ENCODE measurements around the gene CTXND1. TPM values are rescaled to one million over a fixed set of nuclear protein-coding genes. Genes with fewer than 3 reads are reported as not detected.

CTXND1 gene
- total RNA-seq, 2 donors from 2014 or later: not detected

- no peaks in the 10 kb centered on the region for H3K9me3 ChIP-seq (ENCODE audit: control insufficient read depth, low read length, poor library complexity, severe bottlenecking)
- Mint-ChIP-seq H3K4me3 (no peak overlapping the region), H3K36me3 (ENCODE audit: low read depth) (peaks cover 3% of the 10 kb centered on the region), H3K4me1 (no peaks in the 10 kb centered on the region), H3K27ac (no peak overlapping the region), H3K27me3 (peaks cover 24% of the 10 kb centered on the region)
- ATAC-seq (no peak), DNase-seq (no peak)
Measured at GRCh38 chr15:80194914-80195313, 57.1 kb downstream of the CTXND1 start.

GRCh38 chr15:80194186-80194585, 57.8 kb downstream of the CTXND1 start:
- H3K27me3 Mint-ChIP-seq: peaks cover 17% of the 10 kb centered on the region
- no peak for DNase-seq
- no peaks in the 10 kb centered on the region for H3K36me3 Mint-ChIP-seq (ENCODE audit: low read depth)
- no peaks in the 10 kb centered on the region for H3K9me3 ChIP-seq (ENCODE audit: control insufficient read depth, low read length, poor library complexity, severe bottlenecking)
- ATAC-seq: no peak
- H3K4me1 Mint-ChIP-seq: no peaks in the 10 kb centered on the region
- H3K27ac Mint-ChIP-seq: no peak overlapping the region
- H3K4me3 Mint-ChIP-seq: no peak overlapping the region

DNA sequence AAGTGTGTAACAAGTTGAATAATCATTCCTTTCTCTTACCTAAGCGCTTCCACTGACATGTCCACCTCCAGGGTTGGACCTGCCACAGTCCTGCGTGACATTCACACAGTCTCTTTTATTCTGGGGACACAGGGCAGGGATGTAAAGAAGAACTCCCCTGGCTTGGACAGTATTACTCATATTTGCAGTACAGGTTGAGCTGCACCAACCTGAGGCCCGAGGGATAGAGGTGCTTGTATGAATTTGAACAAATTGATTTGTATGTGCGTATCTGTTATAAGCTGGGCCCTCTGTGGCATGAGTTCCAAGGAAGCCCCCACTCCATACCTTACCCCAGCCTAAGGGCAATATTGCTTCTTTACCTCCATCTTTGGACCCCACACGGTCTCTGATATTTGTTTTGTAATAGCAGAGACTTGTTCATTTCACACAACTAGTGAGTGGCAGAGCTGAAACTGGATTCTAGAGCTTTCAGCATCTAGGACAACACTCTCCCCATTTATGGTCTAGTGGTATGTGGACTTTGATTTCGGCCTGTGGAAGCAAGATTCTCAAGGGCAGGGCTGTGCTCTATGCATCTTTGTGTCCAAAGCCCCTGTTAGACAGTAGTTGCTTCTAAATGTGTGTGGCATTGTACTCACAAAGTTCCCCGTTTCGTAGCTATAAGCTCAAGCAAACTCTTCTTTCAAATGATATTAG, 60.0 kb downstream of the CTXND1 start:
- no peak overlapping the region for H3K4me3 Mint-ChIP-seq
- H3K27ac Mint-ChIP-seq: no peak overlapping the region
- DNase-seq (no peak), ATAC-seq (no peak)
- peaks cover 7% of the 10 kb centered on the region for H3K36me3 Mint-ChIP-seq (ENCODE audit: low read depth)
- H3K9me3 ChIP-seq (ENCODE audit: control insufficient read depth, low read length, poor library complexity, severe bottlenecking): no peaks in the 10 kb centered on the region
- H3K4me1 Mint-ChIP-seq: no peaks in the 10 kb centered on the region
- peaks cover 4% of the 10 kb centered on the region for H3K27me3 Mint-ChIP-seq

DNA sequence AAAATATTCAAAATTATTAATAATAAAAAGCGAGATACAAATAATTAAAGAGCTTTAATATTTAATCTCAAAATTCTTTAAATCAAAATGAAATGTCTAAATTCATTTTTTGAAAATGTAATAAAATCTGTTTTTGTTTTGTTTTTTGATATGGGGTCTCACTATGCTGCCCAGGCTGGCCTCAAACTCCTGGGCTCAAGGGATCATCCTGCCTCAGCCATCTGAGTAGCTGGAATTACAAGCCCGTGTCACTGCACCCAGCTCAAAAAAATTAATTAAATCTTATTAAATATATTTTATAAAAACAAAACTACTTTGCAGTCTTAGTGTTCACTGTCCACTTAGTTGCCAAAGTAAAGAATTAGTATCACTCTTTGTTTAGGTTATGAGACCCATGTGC, 60.8 kb downstream of the CTXND1 start:
- DNase-seq (no peak), ATAC-seq (no peak)
- H3K27ac Mint-ChIP-seq: no peak overlapping the region
- peaks cover 4% of the 10 kb centered on the region for H3K27me3 Mint-ChIP-seq
- H3K4me1 Mint-ChIP-seq: no peaks in the 10 kb centered on the region
- H3K4me3 Mint-ChIP-seq: no peak overlapping the region
- no peaks in the 10 kb centered on the region for H3K9me3 ChIP-seq (ENCODE audit: control insufficient read depth, low read length, poor library complexity, severe bottlenecking)
- H3K36me3 Mint-ChIP-seq (ENCODE audit: low read depth): peaks cover 7% of the 10 kb centered on the region

- H3K4me1 Mint-ChIP-seq: peaks cover 2% of the 10 kb centered on the region
- no peak overlapping the region for H3K27ac Mint-ChIP-seq
Measured at GRCh38 chr15:80188251-80188650, 63.8 kb downstream of the CTXND1 start.

DNA sequence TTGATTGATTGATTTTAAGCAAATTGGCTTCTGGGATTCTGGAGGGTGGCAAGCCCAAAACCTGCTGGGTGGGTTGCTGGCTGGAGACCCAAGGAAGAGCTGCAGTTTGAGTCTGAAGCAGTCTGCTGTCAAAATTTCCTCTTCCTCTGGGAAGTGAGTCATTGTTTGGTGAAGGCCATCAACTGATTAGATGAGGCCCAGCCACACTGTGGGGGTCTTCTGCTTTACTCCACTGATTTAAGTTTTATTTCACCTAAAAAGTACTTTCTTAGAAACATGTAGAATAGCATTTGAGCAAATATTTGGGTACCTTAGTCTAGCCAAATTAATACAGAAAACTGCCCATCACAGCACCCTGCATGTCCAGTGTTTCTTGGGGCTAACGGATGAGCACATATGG, 65.4 kb downstream of the CTXND1 start:
- DNase-seq (no peak), ATAC-seq (no peak)
- no peak overlapping the region for H3K4me3 Mint-ChIP-seq
- H3K9me3 ChIP-seq (ENCODE audit: control insufficient read depth, low read length, poor library complexity, severe bottlenecking): no peaks in the 10 kb centered on the region
- H3K4me1 Mint-ChIP-seq: peaks cover 8% of the 10 kb centered on the region
- H3K27ac Mint-ChIP-seq: no peak overlapping the region
- no peaks in the 10 kb centered on the region for H3K27me3 Mint-ChIP-seq
- peaks cover 10% of the 10 kb centered on the region for H3K36me3 Mint-ChIP-seq (ENCODE audit: low read depth)

More at GRCh38 chr15:80188251-80188650, 63.8 kb downstream of the CTXND1 start:
- Mint-ChIP-seq H3K4me3 (no peak overlapping the region), H3K27me3 (peaks cover 4% of the 10 kb centered on the region), H3K36me3 (ENCODE audit: low read depth) (peaks cover 7% of the 10 kb centered on the region)
- no peak for DNase-seq
- H3K9me3 ChIP-seq (ENCODE audit: control insufficient read depth, low read length, poor library complexity, severe bottlenecking): no peaks in the 10 kb centered on the region
- no peak for ATAC-seq

DNA sequence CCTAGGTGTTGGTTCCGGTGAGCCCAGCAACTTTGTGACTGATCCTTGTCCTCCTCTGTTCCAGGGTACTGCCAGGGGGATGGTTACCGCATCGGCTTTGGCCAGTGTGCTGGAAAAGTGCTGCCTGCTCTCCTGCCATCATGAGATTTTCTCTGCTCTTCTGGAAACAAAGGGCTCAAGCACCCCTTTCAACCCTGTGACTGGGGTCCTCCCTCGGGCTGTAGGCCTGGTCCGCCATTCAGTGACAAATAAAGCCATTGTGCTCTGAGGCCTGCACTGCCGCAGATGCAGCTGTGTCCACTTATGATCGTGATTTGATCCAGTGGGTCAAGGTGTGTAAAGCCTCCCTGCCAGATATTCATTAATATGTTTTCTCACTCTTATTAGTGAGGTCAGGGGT, 65.9 kb downstream of the CTXND1 start:
- DNase-seq (no peak), ATAC-seq (no peak)
- Mint-ChIP-seq H3K27ac (no peak overlapping the region), H3K4me3 (no peak overlapping the region), H3K4me1 (peaks cover 8% of the 10 kb centered on the region), H3K36me3 (ENCODE audit: low read depth) (peaks cover 10% of the 10 kb centered on the region), H3K27me3 (no peaks in the 10 kb centered on the region)
- no peaks in the 10 kb centered on the region for H3K9me3 ChIP-seq (ENCODE audit: control insufficient read depth, low read length, poor library complexity, severe bottlenecking)

GRCh38 chr15:80185152-80185551, 66.9 kb downstream of the CTXND1 start:
- H3K27me3 Mint-ChIP-seq: no peaks in the 10 kb centered on the region
- no peak for DNase-seq

GRCh38 chr15:80184554-80184953, 67.5 kb downstream of the CTXND1 start:
- no peak for DNase-seq
- no peak for ATAC-seq
- no peaks in the 10 kb centered on the region for H3K27me3 Mint-ChIP-seq
- no peak overlapping the region for H3K27ac Mint-ChIP-seq
- H3K4me1 Mint-ChIP-seq: peaks cover 10% of the 10 kb centered on the region
- H3K9me3 ChIP-seq (ENCODE audit: control insufficient read depth, low read length, poor library complexity, severe bottlenecking): no peaks in the 10 kb centered on the region
- peaks cover 12% of the 10 kb centered on the region for H3K36me3 Mint-ChIP-seq (ENCODE audit: low read depth)
- no peak overlapping the region for H3K4me3 Mint-ChIP-seq

More at GRCh38 chr15:80185152-80185551, 66.9 kb downstream of the CTXND1 start:
- peaks cover 10% of the 10 kb centered on the region for H3K36me3 Mint-ChIP-seq (ENCODE audit: low read depth)
- no peak overlapping the region for H3K27ac Mint-ChIP-seq
- H3K4me3 Mint-ChIP-seq: no peak overlapping the region
- H3K4me1 Mint-ChIP-seq: peaks cover 8% of the 10 kb centered on the region
- H3K9me3 ChIP-seq (ENCODE audit: control insufficient read depth, low read length, poor library complexity, severe bottlenecking): no peaks in the 10 kb centered on the region
- ATAC-seq: no peak

GRCh38 chr15:80183886-80184285, 68.1 kb downstream of the CTXND1 start:
- DNase-seq (no peak), ATAC-seq (no peak)
- no peaks in the 10 kb centered on the region for H3K27me3 Mint-ChIP-seq
- H3K27ac Mint-ChIP-seq: no peak overlapping the region
- H3K36me3 Mint-ChIP-seq (ENCODE audit: low read depth): peaks cover 12% of the 10 kb centered on the region
- peaks cover 12% of the 10 kb centered on the region for H3K4me1 Mint-ChIP-seq
- H3K4me3 Mint-ChIP-seq: no peak overlapping the region
- no peaks in the 10 kb centered on the region for H3K9me3 ChIP-seq (ENCODE audit: control insufficient read depth, low read length, poor library complexity, severe bottlenecking)

- Mint-ChIP-seq H3K4me3 (no peak overlapping the region), H3K27me3 (no peaks in the 10 kb centered on the region), H3K36me3 (ENCODE audit: low read depth) (peaks cover 10% of the 10 kb centered on the region), H3K27ac (no peak overlapping the region), H3K4me1 (peaks cover 12% of the 10 kb centered on the region)
- no peaks in the 10 kb centered on the region for H3K9me3 ChIP-seq (ENCODE audit: control insufficient read depth, low read length, poor library complexity, severe bottlenecking)
- DNase-seq: no peak
- no peak for ATAC-seq
Measured at GRCh38 chr15:80183306-80183705, 68.7 kb downstream of the CTXND1 start.

GRCh38 chr15:80182611-80183261, 69.3 kb downstream of the CTXND1 start:
- peaks cover 12% of the 10 kb centered on the region for H3K4me1 Mint-ChIP-seq
- H3K27ac Mint-ChIP-seq: no peak overlapping the region
- no peak overlapping the region for H3K4me3 Mint-ChIP-seq
- peaks cover 10% of the 10 kb centered on the region for H3K36me3 Mint-ChIP-seq (ENCODE audit: low read depth)
- ATAC-seq (no peak), DNase-seq (no peak)
- H3K27me3 Mint-ChIP-seq: no peaks in the 10 kb centered on the region
- H3K9me3 ChIP-seq (ENCODE audit: control insufficient read depth, low read length, poor library complexity, severe bottlenecking): no peaks in the 10 kb centered on the region

GRCh38 chr15:80180986-80181385, 71.0 kb downstream of the CTXND1 start:
- peaks cover 7% of the 10 kb centered on the region for H3K36me3 Mint-ChIP-seq (ENCODE audit: low read depth)
- H3K27me3 Mint-ChIP-seq: no peaks in the 10 kb centered on the region
- no peak overlapping the region for H3K27ac Mint-ChIP-seq
- peaks cover 12% of the 10 kb centered on the region for H3K4me1 Mint-ChIP-seq
- DNase-seq (no peak), ATAC-seq (no peak)
- H3K4me3 Mint-ChIP-seq: no peak overlapping the region
- no peaks in the 10 kb centered on the region for H3K9me3 ChIP-seq (ENCODE audit: control insufficient read depth, low read length, poor library complexity, severe bottlenecking)

DNA sequence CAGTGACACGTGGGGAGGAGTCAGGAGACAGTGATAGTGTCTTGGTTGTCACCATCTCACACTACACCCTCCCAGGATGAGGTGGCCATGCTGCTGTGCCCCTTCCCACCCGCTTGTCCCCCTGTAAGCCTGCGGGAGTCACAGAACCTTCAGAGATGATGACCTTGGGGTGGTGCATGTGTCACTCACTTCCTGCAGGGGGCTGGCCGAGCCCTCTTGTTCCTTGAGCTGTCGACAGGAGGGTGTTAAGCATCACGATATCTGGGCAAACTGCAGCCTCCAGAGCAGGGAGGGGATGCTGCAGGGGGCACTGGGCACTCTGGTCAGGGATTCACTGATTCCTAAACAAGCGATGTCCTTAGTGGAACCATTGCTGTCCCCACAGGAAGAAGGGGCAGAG, 71.5 kb downstream of the CTXND1 start:
- H3K27ac Mint-ChIP-seq: no peak overlapping the region
- no peak for ATAC-seq
- H3K36me3 Mint-ChIP-seq (ENCODE audit: low read depth): peaks cover 7% of the 10 kb centered on the region
- no peak overlapping the region for H3K4me3 Mint-ChIP-seq
- H3K9me3 ChIP-seq (ENCODE audit: control insufficient read depth, low read length, poor library complexity, severe bottlenecking): no peaks in the 10 kb centered on the region
- no peak for DNase-seq
- H3K27me3 Mint-ChIP-seq: no peaks in the 10 kb centered on the region
- H3K4me1 Mint-ChIP-seq: peaks cover 12% of the 10 kb centered on the region
